ENCODE data around the gene CDH4. TPM values are rescaled to one million over a fixed set of nuclear protein-coding genes. Genes with fewer than 3 reads are reported as not detected.

The CDH4 gene
- total and polyA plus RNA-seq, 2 donors (not counting 3 experiments of a cell fraction or from before 2014, with no cell fraction given), result 0.17 to 0.51 TPM

DNA sequence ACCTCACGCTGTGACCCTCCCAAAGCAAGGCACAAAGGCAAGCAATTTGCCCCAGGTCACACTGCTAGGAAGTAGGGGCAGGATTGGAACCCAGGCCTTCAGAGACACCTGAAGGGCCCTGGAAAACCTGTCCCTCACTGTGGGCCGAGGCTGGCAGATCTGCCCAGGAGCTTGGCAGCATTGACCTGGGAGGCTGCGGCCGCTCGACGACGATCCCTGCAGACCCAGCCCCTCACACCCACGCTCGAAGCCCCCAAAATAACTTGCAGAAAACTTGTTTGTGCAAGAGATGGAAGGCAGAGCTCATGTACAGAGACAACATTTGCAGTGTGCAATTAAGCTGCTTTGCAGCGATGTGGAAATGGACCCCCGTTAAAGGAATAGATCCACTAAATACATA, 562.2 kb downstream of the CDH4 start:
- no peak overlapping the region for H3K4me2 ChIP-seq (ENCODE audit: insufficient read depth, low read length)
- FAIRE-seq (no peak), DNase-seq (ENCODE audit: low read depth, low spot score) (no peak)
- no peaks in the 10 kb centered on the region for H3K79me2 ChIP-seq (ENCODE audit: control insufficient read depth, insufficient read depth, low read length)
- no peak overlapping the region for H3K27ac ChIP-seq (ENCODE audit: insufficient read depth, low read depth, low read length)
- no peaks in the 10 kb centered on the region for H3K9me1 ChIP-seq (replicated peaks; ENCODE audit: control insufficient read depth, extremely low read depth, insufficient read depth, low read length)
- no peaks in the 10 kb centered on the region for H3K9me3 ChIP-seq (replicated peaks; ENCODE audit: control insufficient read depth, insufficient read depth, low read length)
- no peaks in the 10 kb centered on the region for H3K4me1 ChIP-seq (ENCODE audit: control insufficient read depth, extremely low read depth, insufficient read depth, low read length)
- H4K20me1 ChIP-seq (replicated peaks; ENCODE audit: control insufficient read depth, extremely low read depth, insufficient read depth, low read length), result no peaks in the 10 kb centered on the region
- CTCF ChIA-PET, result no interaction called here
- H3K36me3 ChIP-seq (ENCODE audit: control insufficient read depth in 2 of 2, extremely low read depth in 1 of 2, insufficient read depth in 2 of 2, low read length in 2 of 2), result no peaks in the 10 kb centered on the region
- no TSS peak for BruUV-seq (replicated peaks)
- H2AFZ ChIP-seq (ENCODE audit: low read depth, low read length), result no peak overlapping the region
- intact Hi-C loops (cut with micrococcal nuclease), result no loop called here
- no peak overlapping the region for H3K9ac ChIP-seq (replicated peaks; ENCODE audit: extremely low read depth, insufficient read depth, low read length)
- H3K4me3 ChIP-seq (replicated peaks in 1 of 3; ENCODE audit: insufficient read depth in 1 of 3, low read depth in 1 of 3, low read length in 3 of 3), result no peak overlapping the region
- POLR2A ChIA-PET, result no interaction called here
- no peak for TF ChIP-seq GATA2 (IDR thresholded peaks at IDR 0.05; ENCODE audit: insufficient read depth, insufficient read length, low read depth, low read length)
- no peak for TF ChIP-seq MYC (IDR thresholded peaks at IDR 0.05; ENCODE audit: low read depth, low read length)
- no peak for TF ChIP-seq POLR2AphosphoS5 (IDR thresholded peaks at IDR 0.05; ENCODE audit: insufficient read depth, low read depth, low read length)
- no peak for TF ChIP-seq EZH2 (IDR thresholded peaks at IDR 0.05; ENCODE audit: borderline replicate concordance, low read depth, low read length, severe bottlenecking)
- no peak for TF ChIP-seq JUN (IDR thresholded peaks at IDR 0.05; ENCODE audit: borderline replicate concordance, insufficient read depth, insufficient read length, low read depth)
- dilution Hi-C loops (cut with MboI; ENCODE audit: extremely low pct_ligation_motif_present, low sequenced_read_pairs), result no loop called here
- no peaks in the 10 kb centered on the region for H3K27me3 ChIP-seq (ENCODE audit: control insufficient read depth in 2 of 2, insufficient read depth in 2 of 2, low read length in 2 of 2)

DNA sequence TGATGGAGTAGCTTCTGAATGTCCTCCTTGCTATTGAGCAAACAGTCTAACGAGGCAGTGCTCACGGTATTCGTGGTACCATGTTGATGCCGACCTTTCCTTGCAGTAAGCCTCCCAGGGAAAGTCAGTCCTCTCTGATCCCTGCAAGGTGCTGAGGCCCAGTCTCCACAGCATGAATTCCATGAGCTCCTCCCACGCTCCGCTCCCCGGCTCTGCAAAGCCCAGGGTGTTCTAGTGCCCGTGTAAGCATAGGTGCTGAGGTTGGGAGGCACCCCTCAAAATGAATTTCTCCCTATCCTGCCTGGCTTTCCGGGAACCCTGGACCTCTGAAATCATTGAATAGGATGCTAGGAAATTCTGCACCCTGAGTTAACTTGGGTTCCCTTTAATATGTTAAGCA, 562.7 kb downstream of the CDH4 start:
- FAIRE-seq (no peak), DNase-seq (ENCODE audit: low read depth, low spot score) (no peak)
- H3K36me3 ChIP-seq (ENCODE audit: control insufficient read depth in 2 of 2, extremely low read depth in 1 of 2, insufficient read depth in 2 of 2, low read length in 2 of 2), result no peaks in the 10 kb centered on the region
- TF ChIP-seq EZH2 (IDR thresholded peaks at IDR 0.05; ENCODE audit: borderline replicate concordance, low read depth, low read length, severe bottlenecking) (no peak), JUN (IDR thresholded peaks at IDR 0.05; ENCODE audit: borderline replicate concordance, insufficient read depth, insufficient read length, low read depth) (no peak), FOS (IDR thresholded peaks at IDR 0.05; ENCODE audit: borderline replicate concordance, insufficient read depth, low read length) (no peak), MYC (IDR thresholded peaks at IDR 0.05; ENCODE audit: low read depth, low read length) (no peak), POLR2AphosphoS5 (IDR thresholded peaks at IDR 0.05; ENCODE audit: insufficient read depth, low read depth, low read length) (no peak), POLR2A (IDR thresholded peaks at IDR 0.05; ENCODE audit: low read depth, low read length) (no peak), GATA2 (IDR thresholded peaks at IDR 0.05; ENCODE audit: insufficient read depth, insufficient read length, low read depth, low read length) (no peak)
- TF ChIP-seq, protein P1, sequence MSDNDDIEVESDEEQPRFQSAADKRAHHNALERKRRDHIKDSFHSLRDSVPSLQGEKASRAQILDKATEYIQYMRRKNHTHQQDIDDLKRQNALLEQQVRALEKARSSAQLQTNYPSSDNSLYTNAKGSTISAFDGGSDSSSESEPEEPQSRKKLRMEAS (IDR thresholded peaks at IDR 0.05; ENCODE audit: insufficient read depth, insufficient read length), result no peak
- TF ChIP-seq, protein P2, sequence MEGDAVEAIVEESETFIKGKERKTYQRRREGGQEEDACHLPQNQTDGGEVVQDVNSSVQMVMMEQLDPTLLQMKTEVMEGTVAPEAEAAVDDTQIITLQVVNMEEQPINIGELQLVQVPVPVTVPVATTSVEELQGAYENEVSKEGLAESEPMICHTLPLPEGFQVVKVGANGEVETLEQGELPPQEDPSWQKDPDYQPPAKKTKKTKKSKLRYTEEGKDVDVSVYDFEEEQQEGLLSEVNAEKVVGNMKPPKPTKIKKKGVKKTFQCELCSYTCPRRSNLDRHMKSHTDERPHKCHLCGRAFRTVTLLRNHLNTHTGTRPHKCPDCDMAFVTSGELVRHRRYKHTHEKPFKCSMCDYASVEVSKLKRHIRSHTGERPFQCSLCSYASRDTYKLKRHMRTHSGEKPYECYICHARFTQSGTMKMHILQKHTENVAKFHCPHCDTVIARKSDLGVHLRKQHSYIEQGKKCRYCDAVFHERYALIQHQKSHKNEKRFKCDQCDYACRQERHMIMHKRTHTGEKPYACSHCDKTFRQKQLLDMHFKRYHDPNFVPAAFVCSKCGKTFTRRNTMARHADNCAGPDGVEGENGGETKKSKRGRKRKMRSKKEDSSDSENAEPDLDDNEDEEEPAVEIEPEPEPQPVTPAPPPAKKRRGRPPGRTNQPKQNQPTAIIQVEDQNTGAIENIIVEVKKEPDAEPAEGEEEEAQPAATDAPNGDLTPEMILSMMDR (IDR thresholded peaks at IDR 0.05; ENCODE audit: extremely low read depth in 1 of 2, insufficient read depth in 1 of 2, low read depth in 1 of 2, low read length in 2 of 2), result no peak
- no peaks in the 10 kb centered on the region for H3K79me2 ChIP-seq (ENCODE audit: control insufficient read depth, insufficient read depth, low read length)
- H3K4me2 ChIP-seq (ENCODE audit: insufficient read depth, low read length), result no peak overlapping the region
- no peak overlapping the region for H2AFZ ChIP-seq (ENCODE audit: low read depth, low read length)
- no peaks in the 10 kb centered on the region for H3K4me1 ChIP-seq (ENCODE audit: control insufficient read depth, extremely low read depth, insufficient read depth, low read length)
- no peaks in the 10 kb centered on the region for H3K9me1 ChIP-seq (replicated peaks; ENCODE audit: control insufficient read depth, extremely low read depth, insufficient read depth, low read length)
- no peaks in the 10 kb centered on the region for H4K20me1 ChIP-seq (replicated peaks; ENCODE audit: control insufficient read depth, extremely low read depth, insufficient read depth, low read length)
- H3K9me3 ChIP-seq (replicated peaks; ENCODE audit: control insufficient read depth, insufficient read depth, low read length), result no peaks in the 10 kb centered on the region
- no TSS peak for BruUV-seq (replicated peaks)
- dilution Hi-C loops (cut with MboI; ENCODE audit: extremely low pct_ligation_motif_present, low sequenced_read_pairs), result no loop called here
- H3K9ac ChIP-seq (replicated peaks; ENCODE audit: extremely low read depth, insufficient read depth, low read length), result no peak overlapping the region
- intact Hi-C loops (cut with micrococcal nuclease), result no loop called here
- no peaks in the 10 kb centered on the region for H3K27me3 ChIP-seq (ENCODE audit: control insufficient read depth in 2 of 2, insufficient read depth in 2 of 2, low read length in 2 of 2)
- H3K4me3 ChIP-seq (replicated peaks in 1 of 3; ENCODE audit: insufficient read depth in 1 of 3, low read depth in 1 of 3, low read length in 3 of 3), result no peak overlapping the region
- H3K27ac ChIP-seq (ENCODE audit: insufficient read depth, low read depth, low read length), result no peak overlapping the region
- ChIA-PET CTCF (no interaction called here), POLR2A (no interaction called here)

Measured in endothelial cell of umbilical vein (primary cell).